Sciatic nerve (tissue), 2 donors: ENCODE measurements around the gene PTPN2. TPM values are rescaled to one million over a fixed set of nuclear protein-coding genes. Genes with fewer than 3 reads are reported as not detected.
A peak's percentile ranks its signal among the peaks of the same experiment; 100 is the strongest.
"Not testable (repeated sequence)": the region's sequence is repeated elsewhere in the genome, so short reads cannot be mapped to it uniquely, and the experiment has no call there.

Experiments used
- ATAC-seq: fragments of 200-7000 bp; cut with Tn5 transposase; one replicate; pipeline ENCODE4 v1.9.1; 2020; ENCODE audit warnings: mild to moderate bottlenecking, moderate library complexity
- DNase-seq: peaks from one replicate; pipeline ENCODE4 v3.0.0-alpha.2; 2020; ENCODE audit warnings: low spot score
- intact Hi-C: fragments of 100-400 bp; cut with DNase I; formaldehyde crosslinking; loops from one replicate; pipeline ENCODE4 v1.14.2; 2022
- total RNA-seq: library from RNA; stranded (reverse); fragmentation: NEBNext Ultra II Directional; extraction: Animal tissue kit (Norgen Biotek cat#: 25700); gene quantifications from one replicate; pipeline ENCODE4 v1.2.1, GENCODE V29; 2021
- donor health status: DM: no; HTN: no; CAD: no.
- donor health status: DM: no; HTN: no; CAD: no.

PTPN2 gene
- total RNA-seq, result 44.0 TPM

- ATAC-seq (peak; percentile 98), DNase-seq (peak; percentile 96)
- intact Hi-C loops, result no loop called here
Observed at GRCh38 chr18:12883684-12884405, at the start of gene PTPN2. TSS of gene PTPN2 (minus strand) at chr18:12884237. CDS start at chr18:12884141, 96 bp downstream.

GRCh38 chr18:12933327-12933726 is 49.3 kb upstream of the PTPN2 start:
- DNase-seq (no peak), ATAC-seq (no peak)
- intact Hi-C loops, result no loop called here

- no peak for ATAC-seq
- intact Hi-C loops, result no loop called here
- no peak for DNase-seq
Observed at GRCh38 chr18:12930908-12931307, 46.9 kb upstream of the PTPN2 start.

- intact Hi-C loops, result no loop called here
- no peak for ATAC-seq
- no peak for DNase-seq
Observed at GRCh38 chr18:12930376-12930775, 46.3 kb upstream of the PTPN2 start.

- DNase-seq (no peak), ATAC-seq (no peak)
- intact Hi-C loops, result no loop called here
Observed at GRCh38 chr18:12929477-12930083, 45.5 kb upstream of the PTPN2 start.

DNA sequence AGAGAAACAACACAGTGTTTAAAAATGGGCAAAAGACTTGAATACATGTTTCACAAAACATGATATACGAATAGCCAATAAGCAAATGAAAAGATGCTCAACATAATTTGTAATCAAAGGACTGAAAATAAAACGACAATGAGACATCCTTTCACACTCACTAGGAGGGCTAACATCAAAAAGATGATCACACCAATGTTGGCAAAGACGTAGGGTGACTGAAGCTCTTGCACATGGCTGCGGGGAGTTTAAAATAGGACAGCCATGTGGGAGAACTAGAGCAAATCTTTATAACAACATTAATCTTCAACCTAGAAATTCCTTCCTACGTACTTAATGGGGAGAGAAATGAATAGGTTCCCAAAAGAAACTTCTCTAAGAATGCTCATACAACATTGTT is 44.6 kb upstream of the PTPN2 start:
- ATAC-seq (no peak), DNase-seq (no peak)
- intact Hi-C loops, result no loop called here

DNA sequence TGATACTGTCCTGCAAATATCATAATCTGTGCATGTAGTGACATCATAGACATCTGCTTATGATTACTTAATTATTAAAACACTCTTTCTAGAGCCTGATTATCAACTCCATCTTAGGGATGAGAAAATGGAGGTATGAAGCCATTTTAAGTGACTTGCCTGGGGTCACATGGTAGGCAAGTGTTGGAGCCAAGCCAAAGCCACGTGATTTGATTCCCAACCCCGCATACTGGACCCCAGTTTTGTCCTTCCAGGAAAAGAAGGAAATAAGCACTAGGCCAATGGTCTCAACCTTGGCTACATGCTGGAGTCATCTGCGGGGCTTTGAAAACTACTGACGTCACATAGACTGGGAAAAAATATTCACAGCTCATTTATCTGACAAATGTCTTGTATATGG is 44.2 kb upstream of the PTPN2 start:
- DNase-seq, result no peak
- no peak for ATAC-seq
- intact Hi-C loops, result no loop called here

DNA sequence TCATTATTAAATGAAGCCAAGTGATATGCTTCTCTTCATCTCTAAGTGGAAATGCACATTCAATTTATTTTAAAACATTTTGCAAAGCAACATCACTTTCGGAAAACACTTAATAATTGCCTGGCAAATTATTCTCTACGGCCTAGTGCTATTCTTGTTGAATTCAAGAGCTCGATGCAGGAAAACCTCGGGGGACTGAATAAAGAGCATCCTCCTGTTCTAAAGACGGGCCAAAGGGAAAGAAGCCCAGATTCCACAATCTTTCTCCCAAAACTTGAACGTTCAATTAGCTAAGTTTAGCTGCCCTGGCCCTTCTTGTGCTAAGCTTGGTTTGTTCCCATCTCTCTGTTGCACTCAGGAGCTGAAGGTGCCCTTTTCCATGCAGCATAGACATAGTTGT is 40.6 kb upstream of the PTPN2 start:
- intact Hi-C loops, result no loop called here
- DNase-seq (no peak), ATAC-seq (no peak)

DNA sequence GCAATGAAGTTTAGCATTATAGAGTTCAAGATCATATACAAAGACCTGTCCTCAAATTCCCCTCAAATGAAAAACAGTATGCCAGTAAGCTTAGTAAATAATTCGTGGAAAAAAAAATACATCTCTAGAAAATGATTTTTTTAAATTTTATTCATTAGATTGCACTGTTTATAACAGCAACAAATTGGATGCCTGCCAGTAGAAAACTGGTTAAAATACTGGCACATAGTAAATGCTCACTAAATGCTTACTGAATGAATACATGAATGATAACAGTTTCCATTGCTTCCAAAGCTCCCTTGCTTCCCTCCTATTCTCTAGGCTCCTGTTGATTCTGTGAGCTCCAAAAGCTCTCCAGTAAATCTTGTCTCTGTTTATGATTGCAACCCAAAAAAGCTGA is 38.2 kb upstream of the PTPN2 start:
- ATAC-seq, result no peak
- intact Hi-C loops, result no loop called here

GRCh38 chr18:12921178-12921577 is 37.1 kb upstream of the PTPN2 start:
- intact Hi-C loops, result no loop called here
- ATAC-seq, result no peak
- no peak for DNase-seq

More for the DNA sequence above, 38.2 kb upstream of the PTPN2 start:
- no peak for DNase-seq

DNA sequence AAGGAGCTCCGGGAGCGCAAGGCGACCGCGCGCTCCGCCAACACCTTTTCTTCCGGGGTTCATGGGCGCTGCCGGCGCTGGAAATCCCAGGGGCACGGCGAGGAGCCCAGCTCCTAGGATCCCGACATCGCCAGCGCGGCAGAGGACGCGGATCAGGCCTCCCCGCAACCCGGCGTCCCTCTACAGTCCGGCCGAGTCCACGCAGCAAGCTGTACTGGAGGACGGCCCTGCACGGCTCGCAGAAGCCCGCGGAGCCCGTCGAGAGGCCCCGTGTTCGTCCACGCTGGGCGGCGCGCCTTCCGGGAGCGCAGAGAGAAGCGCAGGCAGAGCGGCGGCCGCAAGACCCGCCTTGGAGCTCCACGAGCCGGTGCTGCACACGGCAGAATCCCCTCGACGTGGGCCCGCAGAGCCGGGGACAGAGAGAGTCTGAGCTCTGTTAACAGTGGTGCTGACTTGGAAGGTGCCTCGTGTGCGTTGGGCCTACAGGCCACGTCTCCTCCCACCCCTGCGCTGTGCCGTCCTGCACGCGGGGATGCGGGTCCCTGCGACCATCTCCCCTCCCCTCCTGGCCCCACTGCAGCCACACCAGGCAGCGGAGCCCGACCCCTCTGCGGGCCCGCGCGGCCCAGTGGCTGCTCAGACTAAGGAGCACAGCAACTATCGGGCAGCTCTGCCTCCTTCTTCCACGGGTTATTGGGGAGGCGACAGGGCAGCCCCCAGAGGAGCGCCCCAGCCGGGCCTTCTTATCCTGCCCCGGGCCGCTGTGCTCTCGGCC is 28.1 kb upstream of the PTPN2 start:
- intact Hi-C loops, result no loop called here
- ATAC-seq (peak; percentile 42), DNase-seq (no peak)

- intact Hi-C loops, result no loop called here
- DNase-seq (no peak), ATAC-seq (peak; percentile 67)
Observed at GRCh38 chr18:12911025-12911928, 27.2 kb upstream of the PTPN2 start.

DNA sequence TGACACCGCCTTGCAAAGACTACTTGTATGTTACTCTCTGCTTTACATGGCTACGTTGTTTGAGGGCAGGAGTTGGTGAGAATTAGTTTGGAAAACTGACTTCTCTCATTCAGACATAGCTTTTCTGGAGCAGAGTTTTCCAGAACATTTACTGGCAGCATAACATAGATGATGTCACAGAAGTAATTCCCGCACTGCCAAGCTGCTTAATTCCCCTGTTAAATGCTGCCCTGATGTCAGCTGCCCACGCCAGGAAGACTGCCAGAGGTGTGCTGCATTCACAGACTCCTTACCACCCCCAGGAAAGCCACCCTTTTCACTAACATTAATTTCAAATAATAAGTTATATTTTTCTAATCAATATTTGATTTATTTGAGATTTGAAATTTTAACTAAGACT is 24.7 kb upstream of the PTPN2 start:
- DNase-seq, result no peak
- intact Hi-C loops, result no loop called here
- no peak for ATAC-seq

- ATAC-seq (no peak), DNase-seq (no peak)
- intact Hi-C loops, result no loop called here
Observed at GRCh38 chr18:12907258-12907925, 23.4 kb upstream of the PTPN2 start.

- DNase-seq (no peak), ATAC-seq (peak; percentile 26)
- intact Hi-C loops, result no loop called here
Observed at GRCh38 chr18:12906773-12907172, 22.7 kb upstream of the PTPN2 start.

- no peak for DNase-seq
- ATAC-seq, result no peak
- intact Hi-C loops, result no loop called here
Observed at GRCh38 chr18:12906119-12906518, 22.1 kb upstream of the PTPN2 start.

- intact Hi-C loops, result no loop called here
- ATAC-seq (no peak), DNase-seq (no peak)
Observed at GRCh38 chr18:12904012-12904516, 20.0 kb upstream of the PTPN2 start.

GRCh38 chr18:12901208-12901607 is 17.2 kb upstream of the PTPN2 start:
- ATAC-seq, DNase-seq, intact Hi-C loops: not testable (repeated sequence)
